Brain microvascular endothelial cell (primary cell): ENCODE data around the gene LRP6.

Source experiments
- DNase-seq: peaks from one replicate; pipeline ENCODE4 v3.0.0-alpha.2; 2020
- H3K27ac ChIP-seq: fragments of 250-450 bp; sonication (Bioruptor Pico); 2 replicates; pipeline ENCODE4 v1.5.1; 2020; ENCODE audit warnings: mild to moderate bottlenecking, moderate library complexity
- H3K27me3 ChIP-seq: fragments of 250-450 bp; sonication (Bioruptor Pico); replicated peaks from 2 replicates; pipeline ENCODE4 v1.5.1; 2020; ENCODE audit warnings: mild to moderate bottlenecking
- H3K36me3 ChIP-seq: fragments of 250-450 bp; sonication (Bioruptor Pico); replicated peaks from 2 replicates; pipeline ENCODE4 v1.5.1; 2020; ENCODE audit warnings: mild to moderate bottlenecking
- H3K4me3 ChIP-seq: 2 replicates; pipeline ENCODE4 v1.5.1; 2011; ENCODE audit warnings: low read depth, mild to moderate bottlenecking, control low read depth, low read length, moderate library complexity
- CTCF ChIP-seq: IDR thresholded peaks from 2 replicates; pipeline ENCODE4 v1.5.1; 2011; ENCODE audit warnings: low read depth, mild to moderate bottlenecking, moderate library complexity, low read length, control low read depth, inconsistent platforms; ENCODE audit errors: missing control alignments
- in situ Hi-C: cut with HindIII; loops from 2 replicates; pipeline ENCODE4 v1.10.0; 2017; ENCODE audit warnings: low sequenced_read_pairs, low pct_ligation_motif_present

Gene LRP6

GRCh38 chr12:12210416-12210815, 56.4 kb downstream of the LRP6 start:
- H3K36me3 ChIP-seq = no peaks in the 10 kb centered on the region
- no peak for TF ChIP-seq CTCF
- no peak for DNase-seq
- no peak overlapping the region for H3K4me3 ChIP-seq
- in situ Hi-C loops = no loop called here
- no peak overlapping the region for H3K27ac ChIP-seq
- no peaks in the 10 kb centered on the region for H3K27me3 ChIP-seq

GRCh38 chr12:12209675-12210074, 57.2 kb downstream of the LRP6 start:
- H3K27me3 ChIP-seq = no peaks in the 10 kb centered on the region
- DNase-seq = no peak
- no peak overlapping the region for H3K27ac ChIP-seq
- no peaks in the 10 kb centered on the region for H3K36me3 ChIP-seq
- no peak overlapping the region for H3K4me3 ChIP-seq
- TF ChIP-seq CTCF = no peak
- in situ Hi-C loops = no loop called here

- Histone ChIP-seq H3K27me3 (no peaks in the 10 kb centered on the region), H3K4me3 (no peak overlapping the region), H3K27ac (no peak overlapping the region), H3K36me3 (no peaks in the 10 kb centered on the region)
- no peak for TF ChIP-seq CTCF
- in situ Hi-C loops = no loop called here
- DNase-seq = no peak
Measured at GRCh38 chr12:12209043-12209442, 57.8 kb downstream of the LRP6 start.

- in situ Hi-C loops = no loop called here
- TF ChIP-seq CTCF = no peak
- no peak for DNase-seq
Measured at GRCh38 chr12:12207746-12208145, 59.1 kb downstream of the LRP6 start.

GRCh38 chr12:12206776-12207388, 60.0 kb downstream of the LRP6 start:
- Histone ChIP-seq H3K27ac (no peak overlapping the region), H3K36me3 (no peaks in the 10 kb centered on the region), H3K4me3 (no peak overlapping the region), H3K27me3 (no peaks in the 10 kb centered on the region)
- TF ChIP-seq CTCF = no peak
- DNase-seq = no peak
- in situ Hi-C loops = no loop called here

More at GRCh38 chr12:12207746-12208145, 59.1 kb downstream of the LRP6 start:
- Histone ChIP-seq H3K27ac (no peak overlapping the region), H3K27me3 (no peaks in the 10 kb centered on the region), H3K36me3 (no peaks in the 10 kb centered on the region), H3K4me3 (no peak overlapping the region)

- no peaks in the 10 kb centered on the region for H3K36me3 ChIP-seq
- H3K27me3 ChIP-seq = no peaks in the 10 kb centered on the region
- in situ Hi-C loops = no loop called here
- DNase-seq = no peak
- H3K4me3 ChIP-seq = no peak overlapping the region
- TF ChIP-seq CTCF = no peak
- H3K27ac ChIP-seq = no peak overlapping the region
Measured at GRCh38 chr12:12202747-12203146, 64.1 kb downstream of the LRP6 start.
